Thymus (tissue), 11 donors: ENCODE data around the gene LCOR. TPM values are rescaled to one million over a fixed set of nuclear protein-coding genes. Genes with fewer than 3 reads are reported as not detected.
"Not testable (repeated sequence)": the region's sequence is repeated elsewhere in the genome, so short reads cannot be mapped to it uniquely, and the experiment has no call there.

Source experiments
- DNase-seq, 9 donors: peaks; one replicate each; pipeline ENCODE4 v3.0.0-alpha.2; 2013; ENCODE audit warnings: low spot score in 9 of 9, low read depth in 6 of 9, missing footprints in 1 of 9
- H3K27ac ChIP-seq, 2 donors: one replicate each; pipeline ENCODE4 v1.5.1; 2013; ENCODE audit warnings: control low read depth in 1 of 2, low read depth in 1 of 2, low read length in 1 of 2, mild to moderate bottlenecking in 1 of 2, moderate library complexity in 1 of 2
- H3K27me3 ChIP-seq, 2 donors: one replicate each; pipeline ENCODE4 v1.5.1; 2013; ENCODE audit warnings: low read length in 1 of 2; ENCODE audit not compliant: control insufficient read depth in 2 of 2, insufficient read depth in 1 of 2
- H3K36me3 ChIP-seq, 2 donors: one replicate each; pipeline ENCODE4 v1.5.1; 2013; ENCODE audit warnings: low read length in 1 of 2, mild to moderate bottlenecking in 1 of 2, moderate library complexity in 1 of 2; ENCODE audit not compliant: control insufficient read depth in 2 of 2, insufficient read depth in 2 of 2
- H3K4me1 ChIP-seq, 2 donors: one replicate each; pipeline ENCODE4 v1.5.1; 2013; ENCODE audit warnings: low read length in 2 of 2; ENCODE audit not compliant: control insufficient read depth in 2 of 2, insufficient read depth in 2 of 2
- H3K4me3 ChIP-seq, 2 donors: one replicate each; pipeline ENCODE4 v1.5.1; 2013; ENCODE audit warnings: low read length in 2 of 2, control low read depth in 1 of 2, mild to moderate bottlenecking in 1 of 2
- H3K9me3 ChIP-seq, 2 donors: one replicate each; pipeline ENCODE4 v1.5.1; 2013; ENCODE audit warnings: low read length in 1 of 2, mild to moderate bottlenecking in 1 of 2; ENCODE audit not compliant: control insufficient read depth in 2 of 2, insufficient read depth in 1 of 2
- WGBS: extraction: QIAGEN DNeasy Blood & Tissue Kit; methylation state at CpG from one replicate; pipeline ENCODE4 v1.1.7; 2013; 5-methylcytosine and 5-hydroxymethylcytosine counted together
- polyA plus RNA-seq: library from polyadenylated mRNA; stranded (reverse); fragments of 200-250 nt; gene quantifications from one replicate; pipeline ENCODE4 v1.2.3, GENCODE V29; 2013
- total RNA-seq: library from RNA; stranded (reverse); fragments of 120-200 nt; gene quantifications from one replicate; pipeline ENCODE4 v1.2.4, GENCODE V29; 2013
- donor health status: healthy.

The LCOR gene
- total and polyA plus RNA-seq, 2 donors = 4.5 to 10.3 TPM

DNA sequence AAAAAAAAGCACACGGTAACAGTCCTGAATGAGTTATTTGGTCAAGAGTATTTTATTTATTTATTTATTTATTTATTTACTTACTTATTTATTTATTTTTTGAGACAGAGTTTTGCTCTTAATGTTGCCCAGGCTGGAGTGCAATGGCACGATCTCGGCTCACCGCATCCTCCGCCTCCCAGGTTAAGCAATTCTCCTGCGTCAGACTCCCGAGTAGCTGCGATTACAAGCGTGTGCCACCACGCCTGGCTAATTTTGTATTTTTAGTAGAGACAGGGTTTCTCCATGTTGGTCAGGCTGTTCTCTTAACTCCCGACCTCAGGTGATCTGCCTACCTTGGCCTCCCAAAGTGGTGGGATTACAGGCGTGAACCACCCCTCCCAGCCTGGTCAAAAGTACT lies 15.3 kb downstream of the LCOR start:
- H3K36me3 ChIP-seq, DNase-seq, H3K4me3 ChIP-seq, H3K9me3 ChIP-seq, H3K4me1 ChIP-seq, H3K27me3 ChIP-seq, H3K27ac ChIP-seq: not testable (repeated sequence)
- WGBS = 97% methylated on average over 12 of the region's 12 CpGs

DNA sequence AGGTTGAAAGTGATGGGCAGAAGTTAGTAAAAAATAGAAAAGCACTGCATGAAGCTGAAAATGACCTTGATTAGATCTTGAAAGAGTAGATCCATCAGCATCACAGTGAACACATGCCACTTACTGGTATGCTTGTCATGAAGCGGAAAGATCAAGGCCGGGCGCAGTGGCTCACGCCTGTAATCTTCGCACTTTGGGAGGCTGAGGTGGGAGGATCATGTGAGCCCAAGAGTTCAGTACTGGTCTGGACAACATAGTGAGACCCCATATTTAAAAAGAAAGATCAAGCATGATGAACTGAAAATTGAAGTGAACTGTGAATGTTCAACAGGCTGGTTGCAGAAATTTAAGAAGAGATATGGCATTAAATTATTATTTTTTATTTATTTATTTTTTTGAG lies 18.0 kb downstream of the LCOR start:
- no peak overlapping the region for H3K27ac ChIP-seq
- 98% methylated on average over 5 of the region's 5 CpGs for WGBS

DNA sequence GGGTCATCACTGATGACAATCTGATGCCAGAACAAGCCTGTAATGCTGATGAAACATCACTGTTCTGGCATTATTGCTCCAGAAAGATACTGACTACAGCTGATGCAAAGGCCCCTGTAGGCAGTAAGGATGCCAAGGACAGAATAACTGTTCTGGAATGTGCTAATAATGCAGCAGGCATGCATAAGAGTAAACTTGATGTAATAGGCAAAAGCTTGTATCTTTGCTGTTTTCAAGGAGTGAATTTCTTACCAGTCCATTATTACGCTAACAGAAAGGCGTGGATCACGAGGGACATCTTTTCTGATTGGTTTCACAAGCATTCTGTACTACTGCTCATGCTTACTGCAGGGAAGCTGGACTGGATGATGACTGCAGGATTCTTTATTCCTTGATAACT lies 18.7 kb downstream of the LCOR start:
- no peak for DNase-seq
- over 99% methylated on average over 3 of the region's 3 CpGs for WGBS

More for the DNA sequence above, 18.0 kb downstream of the LCOR start:
- DNase-seq = no peak
- no peaks in the 10 kb centered on the region for H3K9me3 ChIP-seq
- no peaks in the 10 kb centered on the region for H3K4me1 ChIP-seq
- H3K27me3 ChIP-seq = no peaks in the 10 kb centered on the region
- peaks cover 0 to 17% of the 10 kb centered on the region in 2 donors for H3K36me3 ChIP-seq
- no peak overlapping the region for H3K4me3 ChIP-seq

DNA sequence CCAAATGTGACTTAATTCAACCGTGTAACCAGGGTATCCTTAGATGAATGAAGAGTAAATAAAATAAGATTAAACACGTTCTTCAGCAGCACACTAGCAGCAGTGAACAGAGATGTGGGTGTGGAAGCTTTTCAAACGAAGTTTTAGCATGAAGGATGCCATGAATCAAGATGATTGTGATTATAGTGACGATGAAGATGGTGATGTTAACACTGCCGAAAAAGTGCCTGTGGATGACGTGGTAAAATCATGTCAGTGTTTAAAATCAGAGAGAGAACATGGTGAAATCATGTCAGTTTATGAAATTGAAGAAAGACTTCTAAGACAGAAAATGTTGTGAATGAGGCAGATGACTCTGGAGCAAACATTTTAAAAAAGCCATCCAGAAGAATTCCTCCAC lies 19.2 kb downstream of the LCOR start:
- no peaks in the 10 kb centered on the region for H3K4me1 ChIP-seq
- H3K9me3 ChIP-seq = no peaks in the 10 kb centered on the region
- peaks cover 0 to 17% of the 10 kb centered on the region in 2 donors for H3K36me3 ChIP-seq
- no peak overlapping the region for H3K27ac ChIP-seq
- no peak for DNase-seq
- H3K4me3 ChIP-seq = no peak overlapping the region
- 94% methylated on average over 6 of the region's 6 CpGs for WGBS
- no peaks in the 10 kb centered on the region for H3K27me3 ChIP-seq

More for the DNA sequence above, 18.7 kb downstream of the LCOR start:
- H3K27me3 ChIP-seq = no peaks in the 10 kb centered on the region
- H3K4me3 ChIP-seq = no peak overlapping the region
- no peak overlapping the region for H3K27ac ChIP-seq
- peaks cover 0 to 17% of the 10 kb centered on the region in 2 donors for H3K36me3 ChIP-seq
- no peaks in the 10 kb centered on the region for H3K4me1 ChIP-seq
- H3K9me3 ChIP-seq = no peaks in the 10 kb centered on the region

DNA sequence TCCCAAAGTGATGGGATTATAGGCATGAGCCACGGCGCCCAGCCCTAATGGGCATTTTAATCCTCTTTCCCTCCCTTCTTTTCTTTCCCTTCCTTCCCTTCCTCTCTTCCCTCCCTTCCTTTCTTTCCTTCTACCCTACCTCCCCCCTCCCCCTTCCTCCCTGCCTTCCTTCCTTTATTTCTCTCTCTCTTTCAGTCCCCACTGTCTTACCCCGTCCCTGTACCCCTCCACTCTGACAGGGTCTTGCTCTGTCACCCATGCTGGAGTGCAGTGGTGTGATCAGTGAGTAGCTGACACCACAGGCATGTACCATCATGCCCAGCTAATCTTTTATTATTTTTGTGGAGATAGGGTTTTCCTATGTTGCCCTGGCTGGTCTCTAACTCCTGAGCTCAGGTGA lies 24.2 kb downstream of the LCOR start:
- H3K27me3 ChIP-seq = no peaks in the 10 kb centered on the region
- H3K27ac ChIP-seq = no peak overlapping the region
- WGBS = 90% methylated on average over 3 of the region's 3 CpGs
- no peak for DNase-seq
- peaks cover 0 to 22% of the 10 kb centered on the region in 2 donors for H3K36me3 ChIP-seq
- H3K4me1 ChIP-seq = no peaks in the 10 kb centered on the region
- H3K9me3 ChIP-seq = no peaks in the 10 kb centered on the region
- no peak overlapping the region for H3K4me3 ChIP-seq

DNA sequence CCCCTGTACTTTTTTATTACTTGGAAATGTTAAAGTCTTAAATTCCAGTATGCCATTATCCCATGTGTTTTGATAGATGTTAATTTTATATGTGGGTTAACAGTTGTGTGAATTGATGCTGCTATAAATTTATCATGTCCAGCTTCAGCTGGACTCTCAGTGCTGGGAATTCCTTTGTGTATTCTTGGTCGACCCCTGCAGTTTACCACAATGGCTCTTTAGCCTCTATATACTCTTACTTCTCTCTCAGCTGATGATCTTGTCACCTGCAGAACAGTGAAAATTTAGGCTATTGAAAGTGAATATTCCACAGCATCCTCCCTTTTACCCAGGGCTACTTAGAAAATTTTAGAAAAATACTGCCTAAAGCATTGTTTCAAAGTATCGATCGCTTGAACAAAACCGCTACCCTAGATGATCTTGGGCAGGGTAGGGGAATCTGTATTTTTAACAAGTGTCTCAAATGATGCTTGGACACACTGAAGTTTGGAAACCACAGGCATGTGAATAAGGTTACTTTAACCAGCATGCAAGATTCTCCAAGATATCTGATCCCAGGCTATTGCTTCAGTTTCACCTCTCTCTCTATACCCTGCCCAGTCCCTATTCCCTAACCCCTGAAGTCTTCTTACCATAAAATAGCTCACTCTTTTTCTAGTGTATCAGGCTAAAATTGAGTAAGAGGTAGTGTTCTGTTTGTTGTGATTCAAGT lies 25.4 kb downstream of the LCOR start:
- Histone ChIP-seq H3K27ac (no peak overlapping the region), H3K27me3 (no peaks in the 10 kb centered on the region), H3K9me3 (no peaks in the 10 kb centered on the region), H3K4me3 (no peak overlapping the region), H3K4me1 (no peaks in the 10 kb centered on the region), H3K36me3 (peaks cover 0 to 25% of the 10 kb centered on the region in 2 donors)
- WGBS = 95% methylated on average over 4 of the region's 4 CpGs
- DNase-seq = no peak

DNA sequence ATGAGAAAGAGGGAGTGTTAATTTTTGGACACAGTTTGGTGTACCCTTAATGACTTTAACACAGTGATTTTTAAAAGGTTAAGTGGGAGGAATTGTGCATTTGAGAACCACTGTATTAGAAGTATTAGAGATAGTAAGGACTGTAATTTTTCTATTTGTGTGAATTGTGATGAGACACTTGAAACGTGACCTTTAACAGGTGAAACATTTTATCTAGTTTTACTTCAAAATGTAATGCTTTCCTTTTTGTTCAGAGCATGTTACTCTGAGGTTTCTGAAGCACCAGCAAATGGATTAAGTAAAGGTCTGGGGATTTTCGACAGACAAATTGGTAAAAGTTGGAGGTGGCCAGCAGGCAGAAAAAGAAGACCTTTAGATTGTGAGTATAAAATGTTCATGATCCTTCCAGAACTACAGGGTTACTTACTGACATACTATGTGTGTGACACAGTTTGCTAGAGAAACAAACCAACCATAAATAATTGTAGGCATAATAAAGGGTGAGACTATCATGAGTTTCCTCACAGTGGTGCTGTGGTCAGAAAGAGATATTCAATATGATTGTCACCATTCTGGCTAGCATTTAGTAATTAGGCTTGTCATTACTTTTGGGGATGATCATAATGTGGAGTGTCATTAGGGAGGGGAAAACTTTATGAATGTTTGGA lies 26.1 kb downstream of the LCOR start:
- Histone ChIP-seq H3K9me3 (no peaks in the 10 kb centered on the region), H3K4me1 (no peaks in the 10 kb centered on the region), H3K36me3 (peaks cover 0 to 24% of the 10 kb centered on the region in 2 donors), H3K27me3 (no peaks in the 10 kb centered on the region), H3K27ac (no peak overlapping the region), H3K4me3 (no peak overlapping the region)
- DNase-seq = no peak
- WGBS = 90% methylated on average over 2 of the region's 2 CpGs

DNA sequence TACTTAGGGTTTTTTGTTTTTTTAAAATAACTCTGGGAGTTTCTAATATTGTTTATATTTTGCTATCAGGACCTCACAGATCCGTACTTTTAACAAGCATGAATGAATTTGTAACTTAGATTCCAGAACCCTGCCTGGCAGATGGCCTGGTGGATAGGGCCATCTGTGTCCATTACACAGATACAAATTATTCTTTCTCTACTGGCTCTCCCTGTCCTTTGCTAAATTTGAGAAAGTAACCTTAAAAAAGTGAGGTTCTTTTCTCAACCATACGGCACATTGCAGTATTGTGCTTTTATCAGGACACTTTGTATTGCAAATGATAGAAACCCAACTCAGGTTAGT lies 26.6 kb downstream of the LCOR start:
- Histone ChIP-seq H3K36me3 (peaks cover 0 to 20% of the 10 kb centered on the region in 2 donors), H3K4me3 (no peak overlapping the region), H3K27ac (no peak overlapping the region), H3K4me1 (no peaks in the 10 kb centered on the region), H3K27me3 (no peaks in the 10 kb centered on the region), H3K9me3 (no peaks in the 10 kb centered on the region)
- no peak for DNase-seq
- 98% methylated on average over 2 of the region's 2 CpGs for WGBS

DNA sequence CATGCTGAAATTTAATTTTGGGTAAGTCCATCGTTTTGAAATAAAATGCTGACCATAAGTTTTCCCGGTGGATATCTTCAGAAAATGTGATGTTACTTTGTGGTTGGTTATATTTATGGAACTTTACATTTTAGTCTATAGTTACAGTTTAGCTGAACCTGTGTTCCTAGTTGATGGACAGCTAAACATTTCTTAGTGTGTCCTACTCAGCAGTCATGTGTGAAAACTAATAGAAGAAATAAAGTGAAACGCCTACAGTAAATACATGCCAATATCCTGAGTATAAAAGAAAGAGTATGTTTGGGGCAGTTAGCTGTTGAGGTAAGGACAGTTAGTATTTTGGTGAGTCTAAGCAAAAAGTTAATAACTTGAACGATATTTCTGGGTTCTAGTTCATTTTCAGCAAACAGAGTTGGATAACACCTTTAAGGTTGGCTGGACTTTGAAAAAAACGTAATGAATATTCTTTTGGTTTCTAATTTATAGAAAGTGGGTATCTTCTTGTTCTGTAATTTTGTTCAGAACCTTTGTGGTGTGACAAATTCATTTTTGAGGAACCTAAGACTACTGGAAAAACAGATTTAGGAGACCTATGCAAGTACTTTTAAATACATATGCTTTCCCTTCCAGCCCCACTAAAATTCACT lies 28.7 kb downstream of the LCOR start:
- H3K9me3 ChIP-seq = no peaks in the 10 kb centered on the region

More for the DNA sequence above, 28.7 kb downstream of the LCOR start:
- Histone ChIP-seq H3K27me3 (no peaks in the 10 kb centered on the region), H3K4me1 (no peaks in the 10 kb centered on the region), H3K27ac (no peak overlapping the region), H3K4me3 (no peak overlapping the region), H3K36me3 (peaks cover 0 to 17% of the 10 kb centered on the region in 2 donors)
- no peak for DNase-seq
- 94% methylated on average over 5 of the region's 5 CpGs for WGBS
